ENCODE data around the gene DST.

Gene DST

DNA sequence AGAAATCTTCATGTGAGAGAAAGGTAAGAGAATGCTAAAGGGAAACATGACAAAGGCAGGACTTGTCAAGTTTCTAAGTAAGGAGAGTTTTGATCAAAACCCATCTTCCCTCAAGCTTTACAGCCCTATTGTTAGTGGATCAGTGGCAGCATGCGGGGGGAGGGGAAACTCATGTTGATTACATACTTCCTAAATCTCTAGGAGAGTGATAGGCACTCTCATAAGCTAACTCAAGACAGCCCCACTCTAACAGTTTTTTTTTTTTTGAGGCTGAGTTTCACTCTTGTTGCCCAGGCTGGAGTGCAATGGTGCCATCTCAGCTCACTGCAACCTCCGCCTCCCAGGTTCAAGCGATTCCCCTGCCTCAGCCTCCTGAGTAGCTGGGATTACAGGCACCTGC is 18.6 kb upstream of the DST start:
- peak; percentile 29 for DNase-seq

DNA sequence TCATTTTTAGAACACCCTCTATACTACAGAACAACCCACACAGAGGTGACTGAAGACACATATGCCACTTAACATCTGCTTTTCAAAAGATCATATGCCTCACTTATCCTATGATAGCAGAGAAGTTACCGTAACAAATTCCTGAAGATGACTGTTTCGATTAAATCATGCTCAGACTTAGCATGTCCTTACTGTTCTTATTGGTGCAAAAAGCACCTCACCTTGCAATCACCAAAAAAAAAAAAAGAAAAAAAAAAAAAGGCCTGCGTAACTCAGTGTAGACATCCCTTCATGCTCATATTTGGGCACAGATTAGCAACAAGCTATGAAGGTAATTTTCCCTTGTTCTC is 17.7 kb upstream of the DST start:
- no peak for DNase-seq

GRCh38 chr6:56659721-56660380 is 17.2 kb upstream of the DST start:
- peak; percentile 51 for DNase-seq

GRCh38 chr6:56658326-56658725 is 15.6 kb upstream of the DST start:
- DNase-seq, result no peak

DNA sequence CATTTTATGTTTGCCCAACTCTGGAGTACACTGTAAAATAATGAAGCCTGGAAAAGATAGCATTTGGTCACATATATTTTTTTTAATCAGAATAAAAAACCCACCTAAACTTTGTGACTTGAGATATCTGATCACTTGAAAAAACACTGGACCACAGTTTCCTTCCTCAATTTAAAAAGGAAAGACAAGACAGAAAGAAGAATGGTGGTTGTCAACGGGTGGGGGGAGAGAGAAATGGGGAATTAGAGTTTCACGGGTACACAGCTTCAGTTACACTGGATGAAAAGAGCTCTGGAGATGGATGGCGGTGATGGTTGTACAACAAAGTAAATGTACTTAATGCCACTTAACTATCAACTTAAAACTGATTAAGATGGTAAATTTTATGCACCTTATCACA is 14.7 kb upstream of the DST start:
- DNase-seq, result no peak

DNA sequence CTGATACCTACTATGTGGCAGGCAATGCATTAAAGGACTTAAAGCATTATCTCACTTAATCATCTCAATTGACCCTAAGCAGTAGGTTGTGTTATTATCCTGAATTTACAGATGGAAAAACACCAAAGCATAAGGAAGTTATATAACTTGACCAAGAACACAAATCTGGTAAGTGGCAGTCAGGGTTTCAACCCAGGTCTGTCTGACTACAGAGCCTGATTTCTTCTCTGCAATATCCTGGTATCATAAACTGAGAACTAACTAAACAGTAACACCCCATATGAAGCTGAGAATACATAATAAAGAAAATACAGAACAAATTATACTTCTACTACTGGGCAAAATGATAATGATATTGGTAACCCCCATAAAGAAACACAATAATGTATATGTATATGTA is 13.8 kb upstream of the DST start:
- no peak for DNase-seq

- DNase-seq, result no peak
These were observed 13.3 kb upstream of the DST start for GRCh38 chr6:56655996-56656395.

GRCh38 chr6:56655249-56655648 is 12.6 kb upstream of the DST start:
- DNase-seq, result no peak

GRCh38 chr6:56652994-56653393 is 10.3 kb upstream of the DST start:
- no peak for DNase-seq

DNA sequence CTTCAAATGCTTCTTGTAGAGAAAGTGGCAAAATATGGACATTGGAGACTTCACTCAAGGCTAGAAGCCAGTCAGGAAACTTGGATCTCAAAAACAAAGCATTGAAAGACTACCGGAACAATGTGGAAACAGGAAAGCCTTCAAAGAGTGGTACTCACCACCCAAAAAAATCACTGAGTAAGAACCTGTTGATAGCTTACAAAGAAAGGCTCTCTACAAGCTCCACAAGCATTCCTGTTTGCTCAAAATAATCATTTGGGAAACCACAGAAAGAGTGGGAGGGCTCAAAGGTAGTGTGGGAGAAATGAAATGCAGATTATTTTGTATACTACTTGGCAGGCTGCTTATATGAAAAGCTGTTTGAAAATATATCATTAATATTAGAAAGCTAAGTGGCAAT is 9.5 kb upstream of the DST start:
- DNase-seq, result no peak

DNA sequence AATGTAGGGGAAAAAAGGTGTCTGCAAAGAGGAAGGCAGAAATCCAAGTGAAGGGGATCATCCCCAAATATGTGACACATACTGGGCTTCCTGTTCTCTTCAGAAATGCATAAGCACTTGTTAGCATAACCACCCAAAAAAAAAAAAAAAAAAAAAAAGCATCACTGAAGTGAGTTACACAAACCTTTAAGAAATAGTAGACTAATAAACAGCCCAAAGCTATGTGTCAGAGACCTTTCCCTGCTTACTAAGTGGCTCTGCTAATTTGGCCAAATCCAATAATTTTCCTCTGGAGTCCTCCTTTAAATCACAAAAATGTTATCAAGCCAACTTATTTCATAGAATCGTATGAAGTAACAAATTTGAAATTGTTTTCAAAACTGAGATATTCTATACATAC is 7.5 kb upstream of the DST start:
- DNase-seq, result no peak

DNA sequence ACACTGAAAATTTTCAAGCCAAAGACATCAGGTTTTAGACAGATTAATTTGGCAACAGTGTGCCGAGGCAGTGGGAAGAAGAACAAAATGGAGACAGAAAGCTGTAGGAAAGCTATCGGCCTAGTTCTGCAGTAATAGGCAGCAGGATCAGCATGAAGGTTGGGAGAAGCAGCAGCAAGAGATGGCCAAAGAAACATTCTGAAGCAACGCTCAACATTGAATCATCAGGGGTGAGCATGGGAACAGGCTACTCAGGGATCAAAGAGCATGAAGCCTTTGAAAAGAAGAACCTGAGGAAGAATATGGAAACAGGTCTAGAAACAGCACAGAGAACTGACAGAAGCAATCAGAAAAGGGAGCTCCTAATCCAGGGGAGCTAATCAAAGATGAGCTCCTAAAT is 7.1 kb upstream of the DST start:
- no peak for DNase-seq

DNA sequence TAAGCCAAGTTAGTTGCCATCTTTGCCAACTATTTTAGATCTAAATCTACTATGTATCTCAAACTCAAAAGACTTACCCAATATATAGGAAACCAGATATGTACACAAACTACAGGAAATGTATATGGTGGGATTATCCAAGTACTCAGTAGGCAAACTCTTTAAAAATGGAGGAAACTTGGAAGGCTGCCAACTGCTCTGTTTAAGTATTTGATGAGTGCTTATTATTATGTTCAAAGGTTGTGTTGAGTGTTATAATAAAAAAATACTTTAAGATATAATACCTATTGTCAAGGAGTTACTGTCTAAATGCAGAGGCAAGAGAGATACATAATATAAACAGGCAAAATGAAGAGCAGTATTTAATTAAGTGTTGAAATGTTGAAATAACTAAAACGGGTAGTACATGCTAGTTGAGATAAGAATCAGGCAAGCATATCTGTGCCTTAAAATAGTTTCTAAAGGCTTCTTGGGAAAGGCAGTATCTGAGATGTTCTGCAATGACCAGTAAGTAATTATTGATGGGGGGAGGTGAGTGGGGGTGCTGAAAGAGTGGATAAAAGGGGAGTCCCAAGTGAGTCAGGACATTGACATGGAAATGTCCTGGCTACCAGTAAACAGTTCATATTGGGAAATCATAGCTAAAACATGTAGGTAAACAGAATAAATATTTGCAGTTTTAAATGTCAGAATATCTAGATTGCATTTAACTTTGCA is 6.5 kb upstream of the DST start:
- no peak for DNase-seq

DNA sequence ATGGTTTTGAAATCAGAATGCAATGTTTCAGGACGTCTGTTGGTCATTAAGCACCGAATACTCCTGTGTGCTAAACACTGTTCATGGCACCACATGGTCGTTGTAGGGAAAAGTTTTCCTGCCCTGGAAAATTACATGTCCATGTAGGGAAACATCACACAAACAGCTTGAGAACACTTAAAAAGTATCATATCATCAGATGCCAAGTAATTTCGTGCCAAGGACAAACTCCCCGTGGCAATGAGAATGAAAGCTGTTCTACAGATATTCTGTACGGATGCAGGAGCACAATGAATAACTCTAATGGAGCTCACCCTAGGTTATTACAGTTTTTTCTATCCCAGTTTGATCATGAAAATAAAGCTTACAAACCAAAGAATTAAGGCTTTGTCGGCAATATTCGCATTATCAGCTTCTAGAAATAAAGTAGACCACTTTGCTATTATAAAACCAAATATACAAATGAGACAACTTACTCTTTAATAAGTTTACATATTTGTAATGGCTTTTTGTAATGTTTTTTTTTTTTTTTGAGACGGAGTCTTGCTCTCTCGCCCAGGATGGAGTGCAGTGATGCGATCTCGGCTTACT is 4.6 kb upstream of the DST start:
- no peak for DNase-seq

- DNase-seq, result no peak
These were observed 1.7 kb upstream of the DST start for GRCh38 chr6:56644366-56644765.

DNA sequence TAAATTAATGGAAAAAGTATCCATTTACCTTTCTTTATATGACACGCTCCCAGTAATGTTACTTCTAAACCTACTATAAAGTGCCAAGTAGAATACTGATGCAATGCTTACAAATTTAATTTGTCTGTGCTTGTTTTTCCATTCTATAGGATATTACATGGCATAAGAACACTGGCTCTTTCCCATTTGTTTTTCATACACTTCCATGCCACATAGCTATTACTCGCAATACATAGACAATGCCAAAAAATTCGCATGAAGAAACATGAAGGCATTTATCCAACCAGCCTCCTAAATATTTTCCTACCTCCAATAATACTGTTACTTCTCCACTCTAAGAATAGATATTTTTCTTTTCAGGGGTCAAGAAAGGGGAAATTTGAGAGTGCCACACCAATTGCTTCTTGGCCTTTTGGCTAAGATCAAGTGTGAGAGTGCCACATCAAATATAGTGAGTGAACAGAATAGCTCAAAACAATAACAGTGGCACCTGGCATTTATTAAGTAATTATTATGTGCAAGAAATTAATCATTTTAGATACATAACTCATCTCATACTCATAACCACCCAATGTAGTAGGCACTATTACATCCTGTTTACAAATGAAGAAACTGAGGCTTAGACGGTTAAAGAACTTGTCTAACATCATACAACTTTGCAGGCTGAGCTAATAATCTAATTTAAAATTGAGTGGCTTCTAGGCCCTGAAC is 845 bp upstream of the DST start:
- no peak for DNase-seq

DNA sequence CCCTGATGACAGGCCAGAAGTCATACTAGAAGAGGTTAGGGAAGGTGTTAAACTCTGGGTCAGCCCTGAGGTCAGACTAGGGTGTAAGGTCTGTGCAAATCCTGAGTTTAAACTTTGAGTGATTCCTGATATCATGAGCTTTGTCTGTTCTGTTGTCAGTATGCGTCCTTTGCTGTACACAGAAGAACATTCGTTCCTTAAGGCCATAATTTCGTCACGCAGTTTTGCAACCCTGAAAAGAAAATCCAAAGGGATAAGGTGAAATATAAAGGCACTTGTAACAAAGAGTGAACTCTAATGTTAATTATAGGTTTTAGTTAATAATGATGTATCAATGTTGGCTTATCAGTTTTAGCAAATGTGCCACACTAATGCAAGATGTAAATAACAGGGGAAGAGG is 2.3 kb downstream of the DST start:
- DNase-seq, result no peak

GRCh38 chr6:56638760-56639159 is 3.9 kb downstream of the DST start:
- DNase-seq, result no peak

DNA sequence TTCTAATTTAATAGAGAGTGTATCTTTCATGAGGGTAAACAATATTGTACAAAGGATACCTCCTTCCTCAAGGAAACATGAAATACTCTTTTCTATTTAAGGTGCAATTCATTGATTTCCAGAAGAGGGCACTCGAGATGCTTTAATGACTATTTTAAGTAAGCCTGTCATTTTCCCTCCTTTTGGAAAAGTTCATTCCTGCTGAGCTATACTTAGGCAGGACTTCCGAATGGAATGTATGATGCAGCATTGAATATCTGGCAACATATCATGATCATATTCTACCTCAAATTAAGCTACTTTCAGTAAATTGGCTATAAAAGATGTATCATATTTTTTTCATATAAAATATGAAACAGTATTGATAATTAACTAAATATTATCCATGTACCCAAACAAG is 5.0 kb downstream of the DST start:
- peak; percentile 55 for DNase-seq

- no peak for DNase-seq
These were observed 14.6 kb downstream of the DST start for GRCh38 chr6:56628105-56628504.

GRCh38 chr6:56625356-56625755 is 17.3 kb downstream of the DST start:
- no peak for DNase-seq

DNA sequence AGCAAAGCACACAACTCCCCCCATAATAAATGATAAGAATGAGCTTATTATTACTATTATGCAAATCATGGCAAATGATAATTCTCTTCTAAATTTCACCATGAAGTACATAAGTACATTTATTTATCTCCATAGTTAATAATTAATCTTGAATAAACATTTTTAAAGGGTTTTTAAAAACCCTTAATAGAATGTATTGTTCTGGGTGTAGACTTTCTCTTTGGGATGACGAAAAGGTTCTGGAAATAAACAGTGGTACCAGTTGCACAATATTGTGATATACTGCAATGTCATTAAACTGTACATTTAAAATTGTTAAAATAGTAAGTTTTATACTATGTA is 18.0 kb downstream of the DST start:
- no peak for DNase-seq

- DNase-seq, result no peak
These were observed 18.5 kb downstream of the DST start for GRCh38 chr6:56624046-56624727.

Measured in inflammatory macrophage treated with lipopolysaccharide for 4 hours (primary cell).